Adipocyte (in vitro differentiated cells): Measurements from ENCODE around the gene TRIM54.

Experiments used
- DNase-seq: peaks from one replicate; pipeline ENCODE4 v3.0.0-alpha.2; 2015; ENCODE audit warnings: low read depth
- H3K27me3 ChIP-seq: replicated peaks from 2 replicates; pipeline ENCODE4 v1.7.0; 2013; ENCODE audit warnings: mild to moderate bottlenecking, low read length, moderate library complexity; ENCODE audit not compliant: control insufficient read depth, insufficient read depth
- H3K36me3 ChIP-seq: 2 replicates; pipeline ENCODE4 v1.7.0; 2013; ENCODE audit warnings: low read length, mild to moderate bottlenecking, moderate library complexity; ENCODE audit not compliant: control insufficient read depth, insufficient read depth, severe bottlenecking
- H3K4me1 ChIP-seq: 2 replicates; pipeline ENCODE4 v1.7.0; 2013; ENCODE audit warnings: mild to moderate bottlenecking, low read length, moderate library complexity; ENCODE audit not compliant: control insufficient read depth, insufficient read depth
- H3K4me3 ChIP-seq: 2 replicates; pipeline ENCODE4 v1.7.0; 2013; ENCODE audit warnings: mild to moderate bottlenecking, low read length, moderate library complexity
- H3K9ac ChIP-seq: 2 replicates; pipeline ENCODE4 v1.7.0; 2013; ENCODE audit warnings: mild to moderate bottlenecking, low read length, moderate library complexity
- H3K9me3 ChIP-seq: 2 replicates; pipeline ENCODE4 v1.7.0; 2013; ENCODE audit warnings: mild to moderate bottlenecking, low read length, moderate library complexity; ENCODE audit not compliant: control insufficient read depth

Gene TRIM54

GRCh38 chr2:27245116-27245515 is 37.1 kb upstream of the TRIM54 start:
- DNase-seq: no peak
- Histone ChIP-seq H3K9ac (no peak overlapping the region), H3K4me1 (no peaks in the 10 kb centered on the region), H3K27me3 (peaks cover 10% of the 10 kb centered on the region), H3K4me3 (no peak overlapping the region), H3K36me3 (peaks cover 45% of the 10 kb centered on the region), H3K9me3 (no peaks in the 10 kb centered on the region)

GRCh38 chr2:27245626-27246025 is 36.6 kb upstream of the TRIM54 start:
- Histone ChIP-seq H3K36me3 (peaks cover 40% of the 10 kb centered on the region), H3K4me3 (no peak overlapping the region), H3K9me3 (no peaks in the 10 kb centered on the region), H3K4me1 (no peaks in the 10 kb centered on the region), H3K9ac (no peak overlapping the region), H3K27me3 (peaks cover 15% of the 10 kb centered on the region)
- DNase-seq: no peak

- H3K4me3 ChIP-seq: no peak overlapping the region
Observed at GRCh38 chr2:27247893-27248292, 34.3 kb upstream of the TRIM54 start.

GRCh38 chr2:27249159-27249890 is 32.9 kb upstream of the TRIM54 start:
- no peak for DNase-seq

More at GRCh38 chr2:27247893-27248292, 34.3 kb upstream of the TRIM54 start:
- Histone ChIP-seq H3K27me3 (peaks cover 27% of the 10 kb centered on the region), H3K4me1 (no peaks in the 10 kb centered on the region), H3K9ac (no peak overlapping the region), H3K9me3 (no peaks in the 10 kb centered on the region), H3K36me3 (peaks cover 17% of the 10 kb centered on the region)
- no peak for DNase-seq

DNA sequence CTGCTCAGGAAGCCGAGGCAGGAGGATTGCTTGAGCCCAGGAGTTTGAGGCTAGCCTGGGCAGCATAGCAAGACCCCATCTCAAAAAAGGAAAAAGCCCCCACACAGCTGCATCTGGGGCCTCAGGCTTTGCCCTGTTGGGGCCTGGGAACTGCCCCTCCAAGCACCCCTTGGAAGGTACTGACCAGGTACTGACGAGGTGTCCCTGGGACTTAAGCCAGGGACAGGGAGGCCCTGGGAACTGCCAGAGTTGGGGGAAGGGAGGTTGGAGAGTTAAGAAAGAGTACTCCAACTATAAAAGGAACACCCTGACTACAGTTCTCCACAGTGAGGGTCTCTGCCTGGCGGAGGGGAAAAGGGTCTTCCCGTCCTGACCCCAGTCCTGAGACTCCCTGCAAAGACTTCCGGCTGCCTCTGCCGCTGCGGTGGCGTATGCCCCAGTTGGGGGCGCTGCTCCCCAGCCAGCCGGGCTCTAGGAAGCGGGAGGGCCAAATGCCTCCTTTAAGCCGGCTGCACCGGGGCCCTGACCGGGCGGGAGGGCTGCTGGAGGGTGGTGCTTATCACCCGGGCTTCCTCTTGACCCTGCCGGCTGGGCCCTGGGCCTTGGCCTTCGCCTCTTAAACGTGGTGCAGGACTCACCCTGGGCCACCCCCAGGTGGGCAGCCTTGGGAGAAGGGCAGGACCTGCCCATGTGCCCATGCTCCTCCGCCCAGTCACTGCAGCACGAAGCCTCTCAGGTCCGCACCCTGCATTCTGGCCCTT is 32.2 kb upstream of the TRIM54 start:
- peaks cover 27% of the 10 kb centered on the region for H3K27me3 ChIP-seq
- H3K9ac ChIP-seq: no peak overlapping the region
- H3K36me3 ChIP-seq: no peaks in the 10 kb centered on the region
- DNase-seq: no peak
- H3K9me3 ChIP-seq: no peaks in the 10 kb centered on the region
- H3K4me1 ChIP-seq: peaks cover 5% of the 10 kb centered on the region
- H3K4me3 ChIP-seq: no peak overlapping the region

More at GRCh38 chr2:27249159-27249890, 32.9 kb upstream of the TRIM54 start:
- no peak overlapping the region for H3K9ac ChIP-seq
- no peak overlapping the region for H3K4me3 ChIP-seq
- peaks cover 3% of the 10 kb centered on the region for H3K36me3 ChIP-seq
- no peaks in the 10 kb centered on the region for H3K9me3 ChIP-seq
- H3K4me1 ChIP-seq: no peaks in the 10 kb centered on the region
- H3K27me3 ChIP-seq: peaks cover 27% of the 10 kb centered on the region

GRCh38 chr2:27250652-27251379 is 31.4 kb upstream of the TRIM54 start:
- no peaks in the 10 kb centered on the region for H3K9me3 ChIP-seq
- DNase-seq: no peak
- H3K36me3 ChIP-seq: no peaks in the 10 kb centered on the region
- peaks cover 27% of the 10 kb centered on the region for H3K27me3 ChIP-seq
- peaks cover 12% of the 10 kb centered on the region for H3K4me1 ChIP-seq
- no peak overlapping the region for H3K9ac ChIP-seq
- no peak overlapping the region for H3K4me3 ChIP-seq

DNA sequence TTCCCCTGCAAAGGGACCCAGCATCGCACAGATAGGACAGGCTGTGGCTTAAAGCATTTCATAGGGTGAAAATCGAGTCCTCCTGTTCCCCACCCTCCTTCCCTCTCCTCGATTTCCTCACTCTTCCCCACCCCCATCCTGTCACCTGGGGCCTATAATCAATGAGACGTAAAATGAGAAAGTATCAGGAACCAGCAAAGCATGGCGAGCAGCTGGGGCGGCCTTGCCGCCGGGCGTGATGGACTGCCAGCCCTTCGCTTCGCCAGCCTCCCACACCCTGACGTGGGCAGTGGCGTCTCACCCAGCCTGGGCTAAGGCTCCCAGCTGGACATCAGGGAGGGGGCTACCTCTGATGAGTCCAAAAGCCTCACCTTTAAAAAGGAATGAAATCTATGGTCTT is 30.5 kb upstream of the TRIM54 start:
- Histone ChIP-seq H3K4me1 (peaks cover 16% of the 10 kb centered on the region), H3K9ac (no peak overlapping the region), H3K4me3 (no peak overlapping the region), H3K36me3 (no peaks in the 10 kb centered on the region), H3K27me3 (peaks cover 27% of the 10 kb centered on the region), H3K9me3 (no peaks in the 10 kb centered on the region)
- no peak for DNase-seq

DNA sequence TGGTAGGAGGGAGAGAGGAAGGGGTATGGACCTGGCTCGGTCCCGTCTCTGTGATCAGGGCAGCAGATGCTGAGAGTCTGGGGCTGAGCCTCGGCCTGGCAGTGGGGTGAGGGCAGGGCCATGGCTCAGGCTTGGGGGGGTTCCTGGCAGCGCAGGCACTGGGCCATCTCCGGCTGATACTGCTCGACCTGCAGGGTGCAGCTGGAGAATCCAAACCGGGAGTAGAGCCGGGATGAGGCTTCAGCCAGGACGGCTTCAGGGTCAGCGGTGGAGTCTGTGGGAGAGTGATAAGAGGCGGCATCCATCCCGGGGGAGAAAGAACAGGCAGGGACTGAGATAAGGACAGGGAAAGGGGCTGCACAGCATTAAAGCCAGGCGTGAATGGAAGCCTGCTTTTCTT is 27.0 kb upstream of the TRIM54 start:
- Histone ChIP-seq H3K27me3 (peaks cover 24% of the 10 kb centered on the region), H3K9me3 (no peaks in the 10 kb centered on the region), H3K36me3 (no peaks in the 10 kb centered on the region), H3K4me3 (peak overlapping the region; percentile 29), H3K9ac (no peak overlapping the region), H3K4me1 (peaks cover 16% of the 10 kb centered on the region)
- DNase-seq: no peak

GRCh38 chr2:27255660-27256059 is 26.6 kb upstream of the TRIM54 start:
- H3K4me1 ChIP-seq: peaks cover 16% of the 10 kb centered on the region
- peak; percentile 72 for DNase-seq
- no peak overlapping the region for H3K9ac ChIP-seq
- H3K9me3 ChIP-seq: no peaks in the 10 kb centered on the region
- no peaks in the 10 kb centered on the region for H3K36me3 ChIP-seq
- H3K27me3 ChIP-seq: peaks cover 24% of the 10 kb centered on the region
- peak overlapping the region; percentile 29 for H3K4me3 ChIP-seq

DNA sequence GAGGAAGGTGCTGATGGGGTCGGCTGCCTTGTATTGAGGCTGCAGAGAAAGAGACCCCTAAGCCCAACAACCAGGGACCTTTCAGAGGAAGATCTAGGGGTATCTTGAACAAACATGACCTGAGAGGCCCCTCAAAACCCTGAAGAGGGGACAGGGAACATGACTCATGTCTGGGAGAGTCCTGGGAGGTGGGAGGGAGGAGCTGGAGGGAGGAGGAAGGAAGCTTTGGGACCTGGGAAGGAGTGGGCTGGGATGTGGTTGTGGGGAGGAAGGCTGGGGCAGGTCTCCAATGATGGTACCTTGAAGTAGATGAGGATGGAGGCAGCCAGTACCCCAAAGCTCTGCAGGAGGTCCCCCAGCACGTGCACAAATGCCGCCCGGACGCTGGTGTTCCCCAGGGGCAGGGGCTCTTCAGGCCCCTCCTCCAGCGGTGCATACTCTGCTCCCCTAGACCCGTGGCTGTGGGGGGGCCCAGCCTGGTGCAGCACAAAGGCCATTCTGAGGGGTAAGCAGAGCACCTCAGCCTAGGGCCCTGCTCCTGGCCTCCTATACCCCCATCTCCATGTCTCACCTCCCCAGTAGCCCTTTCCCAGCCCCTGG is 25.3 kb upstream of the TRIM54 start:
- Histone ChIP-seq H3K27me3 (peaks cover 25% of the 10 kb centered on the region), H3K9ac (no peak overlapping the region), H3K4me3 (no peak overlapping the region), H3K36me3 (no peaks in the 10 kb centered on the region), H3K4me1 (peaks cover 16% of the 10 kb centered on the region), H3K9me3 (no peaks in the 10 kb centered on the region)
- DNase-seq: no peak

- DNase-seq: no peak
- no peaks in the 10 kb centered on the region for H3K36me3 ChIP-seq
- H3K4me1 ChIP-seq: peaks cover 16% of the 10 kb centered on the region
- no peaks in the 10 kb centered on the region for H3K9me3 ChIP-seq
- H3K4me3 ChIP-seq: no peak overlapping the region
- no peak overlapping the region for H3K9ac ChIP-seq
- peaks cover 25% of the 10 kb centered on the region for H3K27me3 ChIP-seq
Observed at GRCh38 chr2:27258051-27258450, 24.2 kb upstream of the TRIM54 start.
